B cell (primary cell): ENCODE data around the gene PLCD4. TPM values are rescaled to one million over a fixed set of nuclear protein-coding genes. Genes with fewer than 3 reads are reported as not detected.

Experiments used
- ATAC-seq: fragments of 200-7000 bp; cut with Tn5 transposase; one replicate; pipeline ENCODE4 v1.10.0; 2021; ENCODE audit warnings: low read depth, mild to moderate bottlenecking, moderate number of reproducible peaks, moderate library complexity
- CTCF ChIA-PET: fragments of 350-600 bp; sonication (Branson Sonifier 250); formaldehyde crosslinking; loops from one replicate; lab custom pipeline; 2021; ENCODE audit warnings: antibody characterized with exemption, inconsistent platforms; lab: Charles Lee
- POLR2A ChIA-PET: fragments of 350-600 bp; sonication (Branson Sonifier 250); formaldehyde crosslinking; loops from one replicate; lab custom pipeline; 2021; ENCODE audit warnings: antibody characterized with exemption; lab: Charles Lee
- DNase-seq: peaks from one replicate; pipeline ENCODE4 v3.0.0; 2013
- H2AFZ ChIP-seq: 2 replicates; pipeline ENCODE4 v1.6.1; 2012; ENCODE audit warnings: mild to moderate bottlenecking, low read depth, low read length; ENCODE audit not compliant: insufficient read depth, poor library complexity, severe bottlenecking
- H3K27ac ChIP-seq, 2 donors: 1 replicate in 1 of 2; 2 replicates in 1 of 2; pipeline ENCODE4 v1.5.1; 2012 to 2013; ENCODE audit warnings: low read length in 2 of 2, mild to moderate bottlenecking in 2 of 2, moderate library complexity in 1 of 2
- H3K27me3 ChIP-seq, 4 experiments: fragments of 200-600 bp in 1 of 4; sonication (generic) in 1 of 4; replicated peaks in 1 of 4; 1 replicate in 2 of 4; 2 replicates in 2 of 4; pipeline versions ENCODE4 v1.6.1 to v1.7.0; 2013 to 2016; ENCODE audit warnings: low read length in 3 of 4, mild to moderate bottlenecking in 2 of 4, mixed read lengths in 1 of 4, moderate library complexity in 1 of 4; ENCODE audit not compliant: insufficient read depth in 4 of 4, control insufficient read depth in 3 of 4; ENCODE audit errors: control extremely low read depth in 1 of 4
- H3K36me3 ChIP-seq, 2 experiments: replicated peaks in 1 of 2; 1 replicate in 1 of 2; 2 replicates in 1 of 2; pipeline versions ENCODE4 v1.6.1 to v1.7.1; 2013; ENCODE audit warnings: low read length in 1 of 2; ENCODE audit not compliant: insufficient read depth in 2 of 2, control insufficient read depth in 1 of 2; ENCODE audit errors: control extremely low read depth in 1 of 2, extremely low read depth in 1 of 2
- H3K4me1 ChIP-seq, 2 donors: fragments of 200-600 bp in 1 of 2; sonication (generic) in 1 of 2; 1 replicate in 1 of 2; 2 replicates in 1 of 2; pipeline versions ENCODE4 v1.5.1 to v1.6.1; 2013 to 2017; ENCODE audit warnings: low read length in 2 of 2; ENCODE audit not compliant: control insufficient read depth in 2 of 2, insufficient read depth in 2 of 2
- H3K4me2 ChIP-seq: replicated peaks from 2 replicates; pipeline ENCODE3; 2012; ENCODE audit warnings: mild to moderate bottlenecking, low read depth, low read length; ENCODE audit not compliant: poor library complexity, severe bottlenecking
- H3K4me3 ChIP-seq, 5 experiments: fragments of 200-600 bp in 1 of 5; sonication (generic) in 1 of 5; 1 replicate in 3 of 5; 2 replicates in 2 of 5; pipeline versions ENCODE4 v1.5.1 to v1.7.0; 2011 to 2016; ENCODE audit warnings: low read length in 4 of 5, mild to moderate bottlenecking in 4 of 5, low read depth in 2 of 5, control low read depth in 1 of 5, moderate library complexity in 1 of 5; ENCODE audit not compliant: insufficient read depth in 1 of 5; ENCODE audit errors: control extremely low read depth in 1 of 5, extremely low read depth in 1 of 5
- H3K79me2 ChIP-seq: fragments of 200-600 bp; sonication (generic); one replicate; pipeline ENCODE4 v1.6.0; 2016; ENCODE audit warnings: low read length; ENCODE audit not compliant: control insufficient read depth, insufficient read depth
- H3K9ac ChIP-seq: fragments of 200-600 bp; sonication (generic); 2 replicates; pipeline ENCODE4 v1.6.1; 2017; ENCODE audit warnings: mild to moderate bottlenecking, low read length, moderate library complexity
- H3K9me3 ChIP-seq, 3 donors: one replicate each; pipeline versions ENCODE4 v1.6.1 to v1.7.1; 2013; ENCODE audit warnings: low read length in 2 of 3; ENCODE audit not compliant: control insufficient read depth in 2 of 3, insufficient read depth in 1 of 3; ENCODE audit errors: control extremely low read depth in 1 of 3
- H4K20me1 ChIP-seq: 2 replicates; pipeline ENCODE4 v1.6.0; 2012; ENCODE audit warnings: mild to moderate bottlenecking, low read length; ENCODE audit not compliant: insufficient read depth, control insufficient read depth, poor library complexity, severe bottlenecking
- H3K27ac Mint-ChIP-seq: one replicate; pipeline ENCODE4 v1.8.0; 2021; ENCODE audit warnings: mixed read lengths
- H3K27me3 Mint-ChIP-seq: one replicate; pipeline ENCODE4 v1.8.0; 2021; ENCODE audit warnings: mixed read lengths
- H3K4me1 Mint-ChIP-seq: one replicate; pipeline ENCODE4 v1.8.0; 2021; ENCODE audit warnings: mixed read lengths
- H3K4me3 Mint-ChIP-seq: one replicate; pipeline ENCODE4 v1.8.0; 2021; ENCODE audit warnings: mixed read lengths
- H3K9me3 Mint-ChIP-seq: one replicate; pipeline ENCODE4 v1.8.0; 2022; ENCODE audit warnings: mixed read lengths; ENCODE audit not compliant: insufficient read depth
- EZH2 ChIP-seq: IDR thresholded peaks from 2 replicates; pipeline ENCODE4 v1.6.1; 2012; ENCODE audit warnings: borderline replicate concordance, low read depth, mild to moderate bottlenecking, moderate library complexity, low read length; ENCODE audit not compliant: insufficient read depth, poor library complexity, severe bottlenecking
- WGBS: methylation state at CpG from one replicate; pipeline ENCODE4 v1.1.5; 2013; ENCODE audit warnings: missing lambda C conversion rate; ENCODE audit not compliant: insufficient coverage; 5-methylcytosine and 5-hydroxymethylcytosine counted together
- intact Hi-C: fragments of 100-400 bp; cut with micrococcal nuclease; formaldehyde crosslinking; loops from one replicate; pipeline ENCODE4 v1.10.0; 2022
- polyA plus RNA-seq: library from polyadenylated mRNA; depleted of rRNA; stranded (reverse); fragments of >200 nt; gene quantifications from 2 replicates; pipeline ENCODE4 v1.2.3, GENCODE V29; 2012
- total RNA-seq, 2 donors: library from RNA; stranded (reverse); fragments of 120-200 nt in 1 of 2; gene quantifications; 1 replicate in 1 of 2; 2 replicates in 1 of 2; pipeline versions ENCODE4 v1.2.3 to v1.2.4, GENCODE V29; 2013 to 2022
- TF ChIP-seq, protein P1 (sequence below): fragments of 200-600 bp; IDR thresholded peaks from one replicate; pipeline ENCODE4 v1.8.0; 2022; ENCODE audit warnings: antibody characterized with exemption, mild to moderate bottlenecking

The PLCD4 gene
- total and polyA plus RNA-seq, 2 donors (not counting 1 experiment from before 2014, with no cell fraction given) = 0.25 to 0.62 TPM

DNA sequence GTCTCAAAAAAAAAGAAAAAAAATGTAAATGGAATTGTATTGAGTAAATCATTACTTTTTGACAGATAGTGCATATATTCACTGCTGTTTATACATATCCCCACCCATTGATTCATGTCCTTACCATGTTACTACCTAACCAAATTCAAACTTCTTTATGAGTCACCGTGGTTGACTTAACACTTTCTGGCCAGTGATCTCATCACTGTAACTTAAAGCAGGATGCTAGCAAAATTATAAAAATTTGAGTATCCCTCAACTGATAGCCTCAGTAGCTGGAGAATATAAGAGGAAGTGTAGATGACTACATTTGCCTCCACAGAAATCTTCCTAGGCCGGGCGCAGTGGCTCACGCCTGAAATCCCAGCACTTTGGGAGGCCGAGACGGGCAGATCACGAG, 25.6 kb upstream of the PLCD4 start:
- H3K27me3 ChIP-seq = no peaks in the 10 kb centered on the region
- H3K27ac Mint-ChIP-seq = no peak overlapping the region
- ChIA-PET CTCF (no interaction called here), POLR2A (no interaction called here)
- H3K36me3 ChIP-seq = peaks cover 15 to 53% of the 10 kb centered on the region in 2 experiments
- ATAC-seq (no peak), DNase-seq (no peak)
- no peaks in the 10 kb centered on the region for H3K27me3 Mint-ChIP-seq
- H3K9me3 ChIP-seq = no peaks in the 10 kb centered on the region
- TF ChIP-seq, protein P1, sequence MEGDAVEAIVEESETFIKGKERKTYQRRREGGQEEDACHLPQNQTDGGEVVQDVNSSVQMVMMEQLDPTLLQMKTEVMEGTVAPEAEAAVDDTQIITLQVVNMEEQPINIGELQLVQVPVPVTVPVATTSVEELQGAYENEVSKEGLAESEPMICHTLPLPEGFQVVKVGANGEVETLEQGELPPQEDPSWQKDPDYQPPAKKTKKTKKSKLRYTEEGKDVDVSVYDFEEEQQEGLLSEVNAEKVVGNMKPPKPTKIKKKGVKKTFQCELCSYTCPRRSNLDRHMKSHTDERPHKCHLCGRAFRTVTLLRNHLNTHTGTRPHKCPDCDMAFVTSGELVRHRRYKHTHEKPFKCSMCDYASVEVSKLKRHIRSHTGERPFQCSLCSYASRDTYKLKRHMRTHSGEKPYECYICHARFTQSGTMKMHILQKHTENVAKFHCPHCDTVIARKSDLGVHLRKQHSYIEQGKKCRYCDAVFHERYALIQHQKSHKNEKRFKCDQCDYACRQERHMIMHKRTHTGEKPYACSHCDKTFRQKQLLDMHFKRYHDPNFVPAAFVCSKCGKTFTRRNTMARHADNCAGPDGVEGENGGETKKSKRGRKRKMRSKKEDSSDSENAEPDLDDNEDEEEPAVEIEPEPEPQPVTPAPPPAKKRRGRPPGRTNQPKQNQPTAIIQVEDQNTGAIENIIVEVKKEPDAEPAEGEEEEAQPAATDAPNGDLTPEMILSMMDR = no peak
- no peak overlapping the region for H3K4me3 ChIP-seq
- peaks cover 54% of the 10 kb centered on the region for H3K79me2 ChIP-seq
- intact Hi-C loops = no loop called here
- H3K9ac ChIP-seq = no peak overlapping the region
- 83% methylated on average over 1 of the region's 7 CpGs for WGBS
- no peaks in the 10 kb centered on the region for H3K9me3 Mint-ChIP-seq
- no peak overlapping the region for H2AFZ ChIP-seq
- peaks cover 17% of the 10 kb centered on the region for H3K4me1 Mint-ChIP-seq
- no peak overlapping the region for H3K4me3 Mint-ChIP-seq
- peaks cover 28% of the 10 kb centered on the region for H4K20me1 ChIP-seq
- peaks cover 3 to 4% of the 10 kb centered on the region in 2 donors for H3K4me1 ChIP-seq
- no peak overlapping the region for H3K27ac ChIP-seq
- no peak overlapping the region for H3K4me2 ChIP-seq

DNA sequence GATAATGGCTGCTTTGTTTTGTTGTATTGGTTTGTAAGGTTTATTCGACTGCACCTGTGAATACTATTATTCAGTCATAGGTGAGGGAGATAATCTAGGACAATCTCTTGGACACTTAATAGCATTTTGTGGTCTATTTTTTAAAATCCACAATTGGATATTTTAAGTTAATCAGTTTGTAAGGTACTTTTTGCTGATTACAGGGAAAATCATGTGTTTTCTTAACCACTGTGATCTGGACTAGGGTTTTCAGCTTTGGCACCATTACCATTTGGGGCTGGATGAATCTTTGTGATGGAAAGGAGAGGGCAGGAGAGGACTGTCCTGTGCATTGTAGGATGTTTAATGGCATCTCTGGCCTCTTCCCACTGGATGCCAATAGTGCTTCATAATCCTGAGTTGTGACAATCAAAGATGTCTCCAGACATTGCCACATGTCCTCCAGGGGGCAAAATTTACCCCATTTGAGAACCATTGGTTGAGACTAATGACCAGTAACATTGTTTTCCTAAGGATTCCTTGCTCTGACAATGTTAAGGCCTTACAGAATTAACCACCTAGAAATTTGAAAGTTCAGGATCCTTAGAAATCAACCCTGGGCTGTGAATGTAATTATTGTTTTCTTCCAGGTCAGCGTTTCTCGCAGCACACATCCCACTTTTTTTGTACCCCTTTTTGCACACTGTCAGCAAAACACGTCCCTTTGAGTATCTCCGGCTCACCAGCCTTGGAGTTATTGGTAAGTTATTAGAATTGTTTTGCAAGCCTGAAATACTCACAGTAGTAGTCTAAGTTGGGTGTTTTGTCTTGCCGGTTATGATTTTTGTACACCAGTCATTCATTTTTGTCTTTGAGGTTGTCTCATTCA, 23.5 kb upstream of the PLCD4 start:
- WGBS = no CpG with 5 or more reads among the region's 6 CpGs
- intact Hi-C loops = no loop called here
- POLR2A ChIA-PET = no interaction called here

More for the DNA sequence above, 23.5 kb upstream of the PLCD4 start:
- H3K4me3 ChIP-seq = no peak overlapping the region
- no peak overlapping the region for H3K27ac ChIP-seq
- no peaks in the 10 kb centered on the region for H3K9me3 ChIP-seq
- no peaks in the 10 kb centered on the region for H3K27me3 ChIP-seq
- CTCF ChIA-PET = no interaction called here
- H3K79me2 ChIP-seq = peaks cover 33% of the 10 kb centered on the region
- H3K36me3 ChIP-seq = peaks cover 16 to 68% of the 10 kb centered on the region in 2 experiments
- H3K4me3 Mint-ChIP-seq = no peak overlapping the region
- TF ChIP-seq EZH2 = no peak
- TF ChIP-seq, protein P1 = peak; percentile 14
- H3K4me1 ChIP-seq = no peaks in the 10 kb centered on the region
- no peak overlapping the region for H3K4me2 ChIP-seq
- DNase-seq (no peak), ATAC-seq (no peak)
- H3K4me1 Mint-ChIP-seq = peaks cover 6% of the 10 kb centered on the region
- H3K9me3 Mint-ChIP-seq = no peaks in the 10 kb centered on the region
- H4K20me1 ChIP-seq = peaks cover 11% of the 10 kb centered on the region
- no peaks in the 10 kb centered on the region for H3K27me3 Mint-ChIP-seq
- no peak overlapping the region for H3K27ac Mint-ChIP-seq
- H2AFZ ChIP-seq = no peak overlapping the region
- no peak overlapping the region for H3K9ac ChIP-seq
